GM15510 (cell line): ENCODE results near the gene NAV3.

Source experiments
- POLR2A ChIP-seq: IDR thresholded peaks from 3 replicates; pipeline ENCODE4 v1.6.1; 2011; ENCODE audit warnings: borderline replicate concordance; ENCODE audit not compliant: insufficient read length; ENCODE audit errors: extremely low read depth

NAV3 gene

DNA sequence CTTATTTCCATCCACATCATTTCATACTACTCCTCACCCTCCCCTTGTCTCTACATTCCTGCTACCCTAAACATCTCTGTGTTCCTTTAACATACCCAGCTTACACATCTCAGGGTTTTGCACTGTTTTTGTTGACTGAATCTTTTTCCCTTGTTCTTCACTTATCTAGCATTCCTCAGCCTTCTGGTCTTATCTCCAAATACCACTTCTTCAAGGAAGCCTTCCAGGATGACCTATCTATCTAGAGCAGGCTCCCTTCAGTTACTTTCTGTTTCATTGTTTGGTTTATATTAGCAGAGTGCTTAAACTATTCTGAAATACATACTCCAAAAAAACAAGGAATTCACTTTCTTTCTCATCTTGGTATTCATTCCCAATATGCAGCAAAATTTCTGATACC lies 353.1 kb downstream of the NAV3 start:
- TF ChIP-seq POLR2A, result no peak

DNA sequence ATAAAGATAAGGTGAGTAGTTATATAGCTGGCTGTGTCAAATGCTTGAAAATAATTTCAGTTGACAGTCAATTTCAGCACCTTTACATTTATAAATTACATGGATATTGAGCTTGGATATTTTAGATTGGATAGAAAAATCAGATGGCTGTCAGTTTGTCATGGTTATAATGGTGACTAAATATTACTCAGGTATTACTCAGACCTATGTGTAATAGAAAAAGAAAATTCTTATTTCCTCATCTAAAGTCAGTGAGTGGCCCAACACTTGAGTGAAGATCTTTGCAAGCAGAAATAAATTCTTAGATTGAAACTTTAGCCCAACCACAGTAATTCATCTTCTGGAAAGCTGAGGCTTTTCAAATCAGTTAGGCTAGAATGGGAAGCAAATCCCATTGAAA lies 354.4 kb downstream of the NAV3 start:
- TF ChIP-seq POLR2A, result no peak

DNA sequence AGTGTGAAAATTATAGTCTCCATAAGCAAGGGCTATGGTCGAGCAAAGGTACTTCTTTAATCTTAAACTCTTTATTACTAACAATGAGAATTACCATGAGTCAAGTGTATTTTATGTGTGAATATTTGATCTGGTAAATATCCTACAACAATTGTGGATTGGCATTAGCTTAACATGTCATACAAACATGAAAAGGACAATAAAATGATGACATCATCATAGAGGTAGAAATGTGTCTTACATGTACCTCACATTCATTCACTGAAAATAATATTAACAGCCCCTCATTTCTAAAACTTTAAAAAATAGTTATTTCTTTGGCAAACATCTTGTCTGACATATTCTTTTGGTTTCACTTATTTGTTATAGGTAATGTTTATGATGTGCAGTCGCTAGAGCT lies 355.0 kb downstream of the NAV3 start:
- no peak for TF ChIP-seq POLR2A

DNA sequence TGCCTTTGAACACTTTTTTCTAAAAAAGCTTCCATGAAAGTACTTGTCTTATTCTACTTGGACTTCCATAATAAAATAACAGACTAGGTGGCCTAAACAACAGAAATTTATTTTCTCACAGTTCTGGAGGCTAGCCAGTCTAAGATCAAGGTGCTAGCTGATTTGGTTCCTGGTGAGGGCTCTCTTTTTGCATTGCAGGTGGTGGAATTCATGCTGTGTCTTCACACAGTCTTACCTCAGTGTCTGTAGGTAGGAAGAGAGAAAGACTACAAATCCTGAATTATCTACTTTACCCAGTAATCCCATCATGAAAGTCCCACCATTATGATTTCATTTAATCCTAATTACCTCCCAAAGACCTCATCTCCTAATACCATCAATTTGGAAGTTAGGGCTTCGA lies 356.0 kb downstream of the NAV3 start:
- no peak for TF ChIP-seq POLR2A

DNA sequence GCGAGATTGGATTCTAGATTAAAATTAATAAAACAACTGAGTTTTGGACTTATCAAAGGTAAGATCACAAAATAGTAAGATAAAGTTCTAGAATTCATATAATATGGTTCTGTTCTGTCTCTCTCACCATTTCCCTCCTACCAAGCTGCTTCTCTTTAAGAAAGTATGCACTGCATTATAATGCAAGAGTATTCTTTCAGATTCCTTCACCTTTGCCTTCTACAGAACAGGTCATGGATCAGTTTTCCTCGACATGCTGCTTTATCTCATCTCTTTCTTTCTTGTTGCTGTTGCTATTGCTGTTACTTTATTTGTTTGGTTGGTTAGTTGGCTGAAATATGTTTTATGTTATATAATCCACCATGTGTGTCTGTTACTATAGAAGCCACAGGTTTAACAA lies 357.0 kb downstream of the NAV3 start:
- TF ChIP-seq POLR2A, result no peak

DNA sequence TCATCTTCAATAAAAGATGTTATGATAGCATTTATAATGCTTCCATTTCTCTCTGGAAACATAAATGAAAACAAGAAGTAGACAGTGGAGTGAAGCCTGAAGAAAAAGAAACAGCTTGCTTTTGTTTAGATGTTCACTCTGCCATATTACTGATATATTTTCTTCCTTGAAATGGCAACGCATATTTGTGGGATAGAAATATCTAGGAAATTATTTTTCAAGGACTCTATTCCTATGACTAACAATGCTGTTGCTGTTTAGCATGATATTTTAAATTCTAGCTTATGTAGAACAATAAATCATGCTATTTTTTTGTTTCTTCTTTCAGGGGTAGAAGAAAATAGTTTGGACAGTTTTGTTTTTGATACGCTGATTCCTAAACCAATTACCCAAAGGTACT lies 359.0 kb downstream of the NAV3 start:
- TF ChIP-seq POLR2A, result no peak

DNA sequence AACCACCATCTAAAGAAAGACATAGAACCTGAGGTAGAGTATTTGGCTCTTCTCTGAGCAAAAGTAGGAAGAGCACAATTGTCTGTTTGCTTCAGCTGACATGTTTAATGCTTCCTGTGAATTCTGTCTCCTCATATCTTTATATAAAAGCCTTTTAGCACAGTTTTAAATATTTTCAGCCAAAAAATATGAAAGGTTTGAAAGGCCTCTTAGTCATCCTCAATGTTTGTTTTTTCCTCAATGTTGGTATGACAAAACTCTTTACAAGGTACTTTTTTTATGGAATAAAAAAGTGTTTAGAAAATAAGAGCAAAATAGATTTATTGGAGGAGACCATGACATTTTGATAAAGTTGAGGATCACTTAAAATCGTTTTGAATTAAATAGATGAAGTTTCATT lies 360.9 kb downstream of the NAV3 start:
- TF ChIP-seq POLR2A, result no peak

DNA sequence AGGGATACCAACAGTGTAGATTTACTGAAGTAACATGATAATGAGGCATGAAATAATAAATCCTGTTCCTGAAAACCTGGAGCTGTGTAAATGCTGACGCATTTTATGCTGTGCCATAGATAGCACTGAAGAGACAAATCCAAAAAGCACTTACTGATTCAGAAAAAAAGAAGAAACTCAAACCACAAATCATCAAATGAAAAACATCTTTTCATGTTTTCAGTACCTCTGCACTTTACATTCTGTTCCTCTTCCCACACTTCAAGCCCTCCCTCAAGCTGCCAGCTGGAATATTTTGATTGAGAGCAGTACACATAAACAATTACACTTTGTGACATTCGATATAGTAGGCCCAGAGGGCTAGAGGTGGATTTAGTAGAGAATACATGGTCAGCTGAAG lies 362.3 kb downstream of the NAV3 start:
- no peak for TF ChIP-seq POLR2A

DNA sequence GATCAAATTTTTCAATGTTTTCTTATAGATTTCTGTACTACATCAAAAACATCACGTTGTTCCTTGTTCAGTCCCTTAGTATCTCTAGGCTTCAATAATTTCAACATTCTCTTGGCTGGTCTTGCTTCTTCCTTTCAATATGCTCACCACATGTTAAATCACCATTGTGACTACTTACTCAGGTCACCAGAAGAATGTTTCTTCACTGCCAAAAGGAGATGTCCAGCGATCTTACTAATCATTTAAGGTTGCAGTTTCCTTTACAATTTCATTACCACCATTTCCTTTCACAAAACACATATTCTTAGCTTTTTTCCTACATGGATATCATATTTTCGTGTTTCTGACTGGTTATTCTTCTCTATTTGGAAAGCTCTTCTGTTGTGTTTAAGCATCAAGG lies 363.8 kb downstream of the NAV3 start:
- TF ChIP-seq POLR2A, result no peak

DNA sequence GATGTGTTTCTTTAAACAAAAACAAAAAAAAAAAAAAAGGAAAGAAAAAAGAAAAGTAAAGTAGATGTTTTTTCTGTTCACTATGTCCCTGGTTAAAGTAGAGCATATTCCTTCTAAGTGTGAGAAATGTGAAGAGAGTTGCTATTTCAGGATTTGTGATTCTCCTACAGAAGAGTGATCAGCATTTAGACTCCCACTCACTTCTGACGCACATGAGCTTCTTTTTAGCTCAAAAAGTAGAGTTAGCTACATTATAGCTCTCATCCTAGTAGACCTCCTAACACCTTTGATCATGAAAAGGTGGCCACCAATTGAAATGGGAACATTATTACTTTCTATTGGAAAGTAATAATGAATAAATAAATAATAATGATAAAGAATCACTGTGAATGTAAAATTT lies 368.2 kb downstream of the NAV3 start:
- no peak for TF ChIP-seq POLR2A

DNA sequence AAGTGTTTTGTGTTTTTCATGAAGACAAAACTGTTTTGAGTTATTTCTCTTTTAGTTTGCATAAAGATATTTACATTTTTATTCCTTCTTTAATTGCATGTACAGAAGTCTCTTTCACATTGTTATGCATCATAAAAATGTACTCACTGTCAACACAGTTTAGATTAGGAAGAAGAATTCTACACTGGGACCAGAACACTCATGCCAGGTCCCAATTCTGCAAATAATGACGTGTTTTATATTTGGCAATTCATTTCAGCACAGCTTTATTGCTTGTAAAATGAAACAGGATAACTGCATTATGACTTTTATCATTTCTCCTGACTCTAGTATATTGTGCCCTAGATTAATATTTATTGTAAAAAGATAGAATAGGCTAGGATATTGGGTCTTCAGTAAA lies 369.2 kb downstream of the NAV3 start:
- TF ChIP-seq POLR2A, result no peak

DNA sequence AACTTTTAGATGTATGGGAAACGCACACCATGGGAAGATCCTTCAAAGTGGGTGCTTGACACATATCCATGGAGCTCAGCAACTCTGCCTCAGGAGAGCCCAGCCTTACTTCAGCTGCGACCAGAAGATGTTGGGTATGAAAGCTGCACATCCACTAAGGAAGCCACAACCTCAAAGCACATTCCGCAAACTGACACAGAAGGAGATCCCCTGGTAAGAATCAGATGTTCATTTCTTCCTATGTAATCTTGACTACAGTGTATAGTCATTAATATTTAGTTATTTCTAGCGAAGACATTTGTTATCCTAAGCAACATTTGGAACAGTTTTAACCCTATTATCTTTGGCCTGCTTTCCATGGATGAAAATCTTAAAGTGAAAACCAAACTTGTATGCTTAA lies 374.2 kb downstream of the NAV3 start:
- no peak for TF ChIP-seq POLR2A

DNA sequence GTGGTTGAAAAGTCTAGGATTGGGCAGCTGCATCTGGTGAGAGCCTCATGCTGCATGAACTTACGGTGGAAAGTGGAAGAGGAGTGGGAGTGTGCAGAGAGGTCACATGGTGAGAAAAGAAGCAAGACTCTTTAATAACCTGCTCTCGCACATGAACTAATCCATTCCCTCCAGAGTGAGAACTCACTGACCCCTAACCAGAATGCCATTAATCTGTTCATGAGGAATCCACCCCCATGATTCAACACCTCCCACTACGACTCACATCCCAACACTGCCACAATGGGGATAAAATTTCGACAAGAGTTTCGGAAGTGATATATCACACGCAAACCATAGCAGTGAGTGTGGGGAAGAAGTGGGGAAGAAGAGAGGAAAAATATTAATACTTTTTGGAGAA lies 377.4 kb downstream of the NAV3 start:
- TF ChIP-seq POLR2A, result no peak

DNA sequence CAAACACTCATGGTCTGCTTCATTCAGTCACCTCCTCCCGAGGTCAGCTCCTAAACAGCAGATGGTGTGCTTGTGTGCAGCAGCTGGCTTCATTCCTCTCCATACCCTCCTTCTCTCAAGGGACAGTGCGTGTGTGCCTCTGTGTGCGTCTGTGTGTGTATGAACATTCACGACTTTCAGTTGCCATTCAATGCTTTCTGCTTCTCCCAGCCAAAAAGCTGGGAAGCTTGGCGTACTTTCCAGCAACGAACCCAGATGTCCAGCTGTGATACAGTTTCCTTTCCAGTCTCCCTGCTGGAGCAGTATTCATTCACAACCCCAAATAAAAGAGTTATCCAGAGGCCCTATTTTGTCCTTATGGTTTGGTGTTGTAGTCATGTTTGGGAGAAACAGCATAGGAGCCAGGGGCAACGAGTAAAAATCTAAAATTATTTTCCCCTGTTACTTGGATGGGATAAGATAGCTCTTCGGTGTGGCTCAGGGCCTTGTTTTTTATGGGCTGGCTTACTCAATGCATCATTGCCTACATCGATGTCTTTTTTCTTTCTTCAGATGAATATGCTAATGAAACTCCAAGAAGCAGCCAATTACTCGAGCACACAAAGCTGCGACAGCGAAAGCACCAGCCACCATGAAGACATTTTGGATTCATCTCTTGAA lies 379.3 kb downstream of the NAV3 start:
- no peak for TF ChIP-seq POLR2A

DNA sequence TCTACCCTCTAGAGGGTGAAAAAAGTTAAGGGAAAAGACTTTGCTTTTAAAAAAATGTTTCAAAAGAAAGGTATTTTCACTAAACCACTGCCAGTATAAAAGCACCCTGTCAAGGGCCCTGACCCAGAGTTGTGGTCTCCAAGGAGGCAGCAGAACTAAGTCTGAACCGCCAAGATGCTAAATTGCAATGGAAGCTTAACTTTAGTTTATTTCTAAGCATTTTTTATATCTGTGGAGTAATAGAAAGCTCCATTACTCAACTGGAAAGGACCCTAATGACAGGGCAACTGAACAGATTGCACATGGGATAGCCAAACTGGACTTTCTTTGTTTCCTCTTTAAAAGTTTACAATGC lies 379.8 kb downstream of the NAV3 start:
- no peak for TF ChIP-seq POLR2A

DNA sequence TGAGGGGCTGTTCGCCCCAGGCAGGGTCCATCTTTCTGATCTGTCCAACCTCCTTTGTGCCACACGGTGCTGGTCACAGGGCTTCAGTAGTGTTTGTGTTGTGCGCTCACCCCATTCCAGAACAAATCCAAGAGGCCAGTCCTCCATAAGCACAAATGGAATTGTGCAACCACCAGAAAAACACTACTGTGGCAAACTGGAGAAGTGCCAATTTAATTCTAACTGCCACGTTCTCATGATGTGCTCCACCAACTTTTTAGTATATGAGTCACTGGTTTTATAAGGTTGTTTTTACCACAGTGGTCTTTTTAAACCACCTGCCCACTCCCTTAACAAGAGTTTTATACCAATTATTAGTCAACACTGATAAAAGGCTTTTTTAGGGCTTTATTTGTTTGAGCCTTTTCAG lies 380.2 kb downstream of the NAV3 start:
- no peak for TF ChIP-seq POLR2A

DNA sequence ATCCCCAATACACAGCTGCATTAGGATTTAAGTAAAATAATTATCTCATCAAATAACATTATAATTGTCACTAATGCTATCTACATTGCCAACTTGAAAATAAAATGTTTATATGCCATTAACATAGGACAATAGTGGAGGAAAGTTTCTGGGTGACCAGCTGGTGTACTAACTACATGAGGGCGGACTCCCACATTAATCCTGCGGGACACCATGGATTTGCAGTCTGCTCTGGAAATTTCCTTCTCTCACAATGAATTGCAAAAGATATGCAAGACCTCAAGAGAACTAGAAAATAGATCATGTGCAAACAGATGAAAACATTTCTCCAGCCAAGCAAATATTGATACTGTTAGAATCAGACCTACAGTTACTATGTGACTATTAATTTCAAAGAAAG lies 390.1 kb downstream of the NAV3 start:
- no peak for TF ChIP-seq POLR2A
